ENCODE data around the gene AKT3. TPM values are rescaled to one million over a fixed set of nuclear protein-coding genes. Genes with fewer than 3 reads are reported as not detected.

The AKT3 gene
- total RNA-seq, 1 experiment from 2014 or later: 35.8 TPM

- DNase-seq (ENCODE audit: low read depth): peak; percentile 67
Observed at GRCh38 chr1:243731974-243732625, 117.9 kb downstream of the AKT3 start.

- DNase-seq (ENCODE audit: low read depth): no peak
Observed at GRCh38 chr1:243731301-243731891, 118.6 kb downstream of the AKT3 start.

- DNase-seq (ENCODE audit: low read depth): no peak
Observed at GRCh38 chr1:243730487-243731150, 119.4 kb downstream of the AKT3 start.

- no peak for DNase-seq (ENCODE audit: low read depth)
Observed at GRCh38 chr1:243729956-243730355, 120.1 kb downstream of the AKT3 start.

GRCh38 chr1:243727503-243728203 lies 122.4 kb downstream of the AKT3 start:
- no peak for DNase-seq (ENCODE audit: low read depth)

GRCh38 chr1:243726806-243727502 lies 123.1 kb downstream of the AKT3 start:
- DNase-seq (ENCODE audit: low read depth): no peak

GRCh38 chr1:243725846-243726245 lies 124.2 kb downstream of the AKT3 start:
- no peak for DNase-seq (ENCODE audit: low read depth)

GRCh38 chr1:243725075-243725474 lies 125.0 kb downstream of the AKT3 start:
- DNase-seq (ENCODE audit: low read depth): no peak

GRCh38 chr1:243723458-243724043 lies 126.5 kb downstream of the AKT3 start:
- no peak for DNase-seq (ENCODE audit: low read depth)

GRCh38 chr1:243723050-243723449 lies 127.0 kb downstream of the AKT3 start:
- DNase-seq (ENCODE audit: low read depth): no peak

- DNase-seq (ENCODE audit: low read depth): no peak
Observed at GRCh38 chr1:243719476-243719875, 130.6 kb downstream of the AKT3 start.

- DNase-seq (ENCODE audit: low read depth): peak; percentile 74
Observed at GRCh38 chr1:243718893-243719292, 131.2 kb downstream of the AKT3 start.

GRCh38 chr1:243718022-243718421 lies 132.0 kb downstream of the AKT3 start:
- no peak for DNase-seq (ENCODE audit: low read depth)

GRCh38 chr1:243716906-243717305 lies 133.1 kb downstream of the AKT3 start:
- DNase-seq (ENCODE audit: low read depth): no peak

- DNase-seq (ENCODE audit: low read depth): no peak
Observed at GRCh38 chr1:243715285-243715684, 134.8 kb downstream of the AKT3 start.

GRCh38 chr1:243713470-243714186 lies 136.4 kb downstream of the AKT3 start:
- DNase-seq (ENCODE audit: low read depth): no peak

- no peak for DNase-seq (ENCODE audit: low read depth)
Observed at GRCh38 chr1:243712941-243713340, 137.1 kb downstream of the AKT3 start.

- no peak for DNase-seq (ENCODE audit: low read depth)
Observed at GRCh38 chr1:243712242-243712641, 137.8 kb downstream of the AKT3 start.

- DNase-seq (ENCODE audit: low read depth): no peak
Observed at GRCh38 chr1:243710467-243710866, 139.6 kb downstream of the AKT3 start.

GRCh38 chr1:243708210-243708609 lies 141.8 kb downstream of the AKT3 start:
- no peak for DNase-seq (ENCODE audit: low read depth)

GRCh38 chr1:243706563-243706962 lies 143.5 kb downstream of the AKT3 start:
- DNase-seq (ENCODE audit: low read depth): no peak
